SK-N-SH treated with all-trans-retinoic acid at 6 μM for 48 hours (cell line): ENCODE measurements around the gene IFT27.

Experiments
- ATAC-seq: fragments of 200-7000 bp; cut with Tn5 transposase; 3 replicates; pipeline ENCODE4 v1.9.1; 2020; ENCODE audit warnings: mild to moderate bottlenecking, moderate library complexity
- BACH2 ChIP-seq: fragments of 250-450 bp; sonication (Bioruptor Pico); IDR thresholded peaks from 2 replicates; pipeline ENCODE4 v1.9.0; 2021; ENCODE audit warnings: mild to moderate bottlenecking, borderline replicate concordance
- ESRRG ChIP-seq: fragments of 250-450 bp; sonication (Bioruptor Pico); IDR thresholded peaks from 2 replicates; pipeline ENCODE4 v1.6.1; 2021; ENCODE audit warnings: mild to moderate bottlenecking
- GLIS3 ChIP-seq: fragments of 250-450 bp; sonication (Bioruptor Pico); IDR thresholded peaks from 2 replicates; pipeline ENCODE4 v1.5.0; 2020; ENCODE audit warnings: mild to moderate bottlenecking, moderate library complexity
- ISL1 ChIP-seq: fragments of 250-450 bp; sonication (Bioruptor Pico); IDR thresholded peaks from 2 replicates; pipeline ENCODE4 v2.1.2; 2022; ENCODE audit warnings: mild to moderate bottlenecking, moderate library complexity
- PPARA ChIP-seq: fragments of 250-450 bp; sonication (Bioruptor Pico); IDR thresholded peaks from 2 replicates; pipeline ENCODE4 v1.5.0; 2020; ENCODE audit warnings: mild to moderate bottlenecking, borderline replicate concordance
- RARB ChIP-seq: fragments of 250-450 bp; sonication (Bioruptor Pico); IDR thresholded peaks from 2 replicates; pipeline ENCODE4 v1.8.0; 2021; ENCODE audit warnings: mild to moderate bottlenecking, moderate library complexity
- SNAI2 ChIP-seq: fragments of 250-450 bp; sonication (Bioruptor Pico); IDR thresholded peaks from 2 replicates; pipeline ENCODE4 v1.5.0; 2020; ENCODE audit warnings: mild to moderate bottlenecking, moderate library complexity
- TCF4 ChIP-seq: fragments of 250-450 bp; sonication (Bioruptor Pico); IDR thresholded peaks from 2 replicates; pipeline ENCODE4 v1.8.0; 2021; ENCODE audit warnings: mild to moderate bottlenecking, moderate library complexity, borderline replicate concordance
- ZC3H10 ChIP-seq: fragments of 250-450 bp; sonication (Bioruptor Pico); IDR thresholded peaks from 2 replicates; pipeline ENCODE4 v1.5.1; 2021; ENCODE audit warnings: mild to moderate bottlenecking, moderate library complexity
- ZFP3 ChIP-seq: fragments of 250-450 bp; sonication (Bioruptor Pico); IDR thresholded peaks from 2 replicates; pipeline ENCODE4 v1.5.0; 2020; ENCODE audit warnings: mild to moderate bottlenecking, moderate library complexity
- ZNF565 ChIP-seq: fragments of 450-650 bp; formaldehyde crosslinking; conservative IDR thresholded peaks from 2 replicates; pipeline ENCODE4 v1.5.0; 2020; ENCODE audit warnings: low read depth, mild to moderate bottlenecking, moderate library complexity
- ZNF70 ChIP-seq: fragments of 450-650 bp; formaldehyde crosslinking; IDR thresholded peaks from 2 replicates; pipeline ENCODE4 v1.5.0; 2020; ENCODE audit warnings: mild to moderate bottlenecking, moderate library complexity
- ZNF8 ChIP-seq: fragments of 450-650 bp; formaldehyde crosslinking; IDR thresholded peaks from 2 replicates; pipeline ENCODE4 v1.5.0; 2020; ENCODE audit warnings: mild to moderate bottlenecking, moderate library complexity
- TF ChIP-seq, protein P1 (sequence below): fragments of 250-450 bp; sonication (Bioruptor Pico); IDR thresholded peaks from 2 replicates; pipeline ENCODE4 v1.5.1; 2020; ENCODE audit warnings: low read depth, mild to moderate bottlenecking, moderate library complexity
- TF ChIP-seq, protein P2 (sequence below): fragments of 250-450 bp; sonication (Bioruptor Pico); IDR thresholded peaks from 2 replicates; pipeline ENCODE4 v1.8.0; 2020; ENCODE audit warnings: mild to moderate bottlenecking, moderate library complexity, borderline replicate concordance
- TF ChIP-seq, protein P3 (sequence below): fragments of 250-450 bp; sonication (Bioruptor Pico); IDR thresholded peaks from 2 replicates; pipeline ENCODE4 v1.5.1; 2021; ENCODE audit warnings: mild to moderate bottlenecking, moderate library complexity
- TF ChIP-seq, protein P4 (sequence below): fragments of 250-450 bp; sonication (Bioruptor Pico); IDR thresholded peaks from 2 replicates; pipeline ENCODE4 v1.8.0; 2021; ENCODE audit warnings: low read depth, mild to moderate bottlenecking, moderate library complexity, borderline replicate concordance
- TF ChIP-seq, protein P5 (sequence below): fragments of 250-450 bp; sonication (Bioruptor Pico); IDR thresholded peaks from 2 replicates; pipeline ENCODE4 v1.5.0; 2020; ENCODE audit warnings: mild to moderate bottlenecking, moderate library complexity

Gene IFT27

DNA sequence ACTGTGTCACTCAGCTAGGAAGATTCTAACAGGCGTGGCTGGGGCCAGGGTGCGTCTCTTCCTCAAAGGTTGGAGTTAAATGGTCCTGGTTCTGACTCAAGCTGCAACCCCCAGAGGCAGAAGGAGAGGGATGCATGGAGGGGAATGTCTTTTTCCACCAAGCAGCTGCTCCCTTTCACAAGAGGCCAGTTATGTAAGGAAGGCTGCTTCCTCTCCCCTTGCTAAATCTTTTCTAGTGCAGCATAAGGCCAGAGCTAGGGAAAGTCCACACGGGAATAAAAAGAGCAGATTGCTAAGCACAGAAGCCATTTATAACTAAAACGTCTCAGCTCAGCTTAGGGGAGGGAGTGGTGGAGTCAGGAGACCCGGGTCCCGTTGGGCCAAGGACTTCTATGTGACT, 30.9 kb upstream of the IFT27 start (continued):
- TF ChIP-seq, protein P1, sequence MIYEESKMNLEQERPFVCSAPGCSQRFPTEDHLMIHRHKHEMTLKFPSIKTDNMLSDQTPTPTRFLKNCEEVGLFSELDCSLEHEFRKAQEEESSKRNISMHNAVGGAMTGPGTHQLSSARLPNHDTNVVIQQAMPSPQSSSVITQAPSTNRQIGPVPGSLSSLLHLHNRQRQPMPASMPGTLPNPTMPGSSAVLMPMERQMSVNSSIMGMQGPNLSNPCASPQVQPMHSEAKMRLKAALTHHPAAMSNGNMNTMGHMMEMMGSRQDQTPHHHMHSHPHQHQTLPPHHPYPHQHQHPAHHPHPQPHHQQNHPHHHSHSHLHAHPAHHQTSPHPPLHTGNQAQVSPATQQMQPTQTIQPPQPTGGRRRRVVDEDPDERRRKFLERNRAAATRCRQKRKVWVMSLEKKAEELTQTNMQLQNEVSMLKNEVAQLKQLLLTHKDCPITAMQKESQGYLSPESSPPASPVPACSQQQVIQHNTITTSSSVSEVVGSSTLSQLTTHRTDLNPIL (CRISPR knock-in tag), result no peak

DNA sequence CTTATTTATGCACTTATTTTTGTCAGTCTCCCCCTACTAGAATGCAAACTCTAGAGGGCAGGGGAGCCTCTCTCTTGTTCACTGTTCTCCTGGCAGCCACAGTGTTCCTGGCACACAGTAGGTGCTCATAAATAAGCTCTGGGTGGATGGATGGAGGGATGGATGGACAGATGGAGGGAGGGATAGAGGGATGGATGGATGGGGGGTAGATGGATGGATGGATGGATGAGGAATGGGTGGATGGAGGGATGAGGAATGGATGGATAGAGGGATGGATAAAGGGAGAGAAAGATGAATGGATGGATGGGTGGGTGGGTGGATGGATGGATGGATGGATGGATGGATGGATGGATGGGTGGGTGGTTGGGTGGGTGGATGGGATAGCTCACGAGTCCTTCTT, 27.4 kb upstream of the IFT27 start:
- TF ChIP-seq ZNF565 (CRISPR knock-in tag) (no peak), TCF4 (CRISPR knock-in tag) (no peak), BACH2 (no peak), SNAI2 (CRISPR knock-in tag) (no peak), ZNF70 (CRISPR knock-in tag) (no peak), PPARA (no peak)
- TF ChIP-seq, protein P2, sequence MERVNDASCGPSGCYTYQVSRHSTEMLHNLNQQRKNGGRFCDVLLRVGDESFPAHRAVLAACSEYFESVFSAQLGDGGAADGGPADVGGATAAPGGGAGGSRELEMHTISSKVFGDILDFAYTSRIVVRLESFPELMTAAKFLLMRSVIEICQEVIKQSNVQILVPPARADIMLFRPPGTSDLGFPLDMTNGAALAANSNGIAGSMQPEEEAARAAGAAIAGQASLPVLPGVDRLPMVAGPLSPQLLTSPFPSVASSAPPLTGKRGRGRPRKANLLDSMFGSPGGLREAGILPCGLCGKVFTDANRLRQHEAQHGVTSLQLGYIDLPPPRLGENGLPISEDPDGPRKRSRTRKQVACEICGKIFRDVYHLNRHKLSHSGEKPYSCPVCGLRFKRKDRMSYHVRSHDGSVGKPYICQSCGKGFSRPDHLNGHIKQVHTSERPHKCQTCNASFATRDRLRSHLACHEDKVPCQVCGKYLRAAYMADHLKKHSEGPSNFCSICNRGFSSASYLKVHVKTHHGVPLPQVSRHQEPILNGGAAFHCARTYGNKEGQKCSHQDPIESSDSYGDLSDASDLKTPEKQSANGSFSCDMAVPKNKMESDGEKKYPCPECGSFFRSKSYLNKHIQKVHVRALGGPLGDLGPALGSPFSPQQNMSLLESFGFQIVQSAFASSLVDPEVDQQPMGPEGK (CRISPR knock-in tag), result no peak
- no peak for ATAC-seq

DNA sequence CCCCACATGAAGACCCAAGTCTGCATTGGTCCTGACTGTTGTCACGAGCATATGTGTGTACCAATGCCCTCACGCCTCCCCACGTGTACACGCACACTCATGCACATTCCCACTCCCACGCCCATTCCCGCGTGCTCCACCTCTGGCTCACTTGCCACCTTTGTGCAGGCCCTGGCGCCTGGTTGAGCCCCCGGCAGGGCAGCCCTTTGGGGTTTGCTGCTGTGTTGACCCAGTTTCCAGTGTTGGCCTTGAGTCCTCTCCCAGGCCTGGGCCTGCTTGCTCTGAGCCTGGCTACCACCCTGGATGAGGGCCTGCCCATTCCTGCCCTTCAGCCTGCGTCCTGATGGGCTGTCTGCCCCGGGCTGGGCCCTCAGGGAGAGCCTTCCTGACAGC, 22.8 kb upstream of the IFT27 start:
- no peak for TF ChIP-seq ZNF8 (CRISPR knock-in tag)
- no peak for TF ChIP-seq ISL1 (CRISPR knock-in tag)
- TF ChIP-seq, protein P3, sequence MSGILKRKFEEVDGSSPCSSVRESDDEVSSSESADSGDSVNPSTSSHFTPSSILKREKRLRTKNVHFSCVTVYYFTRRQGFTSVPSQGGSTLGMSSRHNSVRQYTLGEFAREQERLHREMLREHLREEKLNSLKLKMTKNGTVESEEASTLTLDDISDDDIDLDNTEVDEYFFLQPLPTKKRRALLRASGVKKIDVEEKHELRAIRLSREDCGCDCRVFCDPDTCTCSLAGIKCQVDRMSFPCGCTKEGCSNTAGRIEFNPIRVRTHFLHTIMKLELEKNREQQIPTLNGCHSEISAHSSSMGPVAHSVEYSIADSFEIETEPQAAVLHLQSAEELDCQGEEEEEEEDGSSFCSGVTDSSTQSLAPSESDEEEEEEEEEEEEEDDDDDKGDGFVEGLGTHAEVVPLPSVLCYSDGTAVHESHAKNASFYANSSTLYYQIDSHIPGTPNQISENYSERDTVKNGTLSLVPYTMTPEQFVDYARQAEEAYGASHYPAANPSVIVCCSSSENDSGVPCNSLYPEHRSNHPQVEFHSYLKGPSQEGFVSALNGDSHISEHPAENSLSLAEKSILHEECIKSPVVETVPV (CRISPR knock-in tag), result no peak
- no peak for TF ChIP-seq TCF4 (CRISPR knock-in tag)
- no peak for ATAC-seq

DNA sequence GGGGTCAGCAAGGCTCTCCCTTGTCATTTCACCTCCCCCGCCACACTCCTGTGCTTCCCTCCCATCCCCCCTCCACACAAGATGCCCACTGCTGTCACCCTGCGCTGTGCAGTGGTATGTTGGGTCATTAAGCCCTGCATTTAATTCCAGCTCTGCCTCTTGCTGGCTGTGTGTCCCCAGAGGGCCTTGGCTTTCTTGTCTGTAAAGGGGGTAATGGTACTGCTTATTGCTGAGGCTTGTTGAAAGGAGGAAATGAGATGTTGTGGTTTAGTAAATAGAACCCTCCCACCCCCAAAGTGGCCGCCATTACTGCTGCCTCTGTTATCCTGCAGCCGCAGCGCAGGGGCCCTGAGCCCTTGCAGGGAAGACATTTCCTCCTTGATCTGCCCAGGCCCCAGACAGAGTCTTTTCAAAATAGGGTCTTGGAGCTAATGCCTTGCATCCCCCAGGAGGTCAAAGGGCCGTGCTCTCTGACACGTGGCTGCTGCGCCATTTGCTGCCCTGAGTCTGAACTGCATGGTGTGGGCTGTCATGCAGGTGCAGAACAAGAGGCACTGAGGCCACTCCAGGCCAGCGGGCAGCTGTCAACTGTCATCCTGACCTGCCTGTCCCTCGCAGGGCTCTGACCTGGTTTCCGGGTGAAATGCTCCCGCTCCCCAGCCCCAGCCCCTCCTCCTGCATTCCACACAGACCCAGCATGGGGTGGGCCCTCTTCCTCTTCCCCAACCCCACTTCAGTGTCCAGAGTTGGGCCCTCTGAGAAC, 22.2 kb upstream of the IFT27 start:
- TF ChIP-seq GLIS3 (CRISPR knock-in tag) (no peak), ZC3H10 (CRISPR knock-in tag) (no peak), RARB (CRISPR knock-in tag) (no peak), ISL1 (CRISPR knock-in tag) (no peak)
- TF ChIP-seq, protein P1 (CRISPR knock-in tag), result no peak
- no peak for ATAC-seq

DNA sequence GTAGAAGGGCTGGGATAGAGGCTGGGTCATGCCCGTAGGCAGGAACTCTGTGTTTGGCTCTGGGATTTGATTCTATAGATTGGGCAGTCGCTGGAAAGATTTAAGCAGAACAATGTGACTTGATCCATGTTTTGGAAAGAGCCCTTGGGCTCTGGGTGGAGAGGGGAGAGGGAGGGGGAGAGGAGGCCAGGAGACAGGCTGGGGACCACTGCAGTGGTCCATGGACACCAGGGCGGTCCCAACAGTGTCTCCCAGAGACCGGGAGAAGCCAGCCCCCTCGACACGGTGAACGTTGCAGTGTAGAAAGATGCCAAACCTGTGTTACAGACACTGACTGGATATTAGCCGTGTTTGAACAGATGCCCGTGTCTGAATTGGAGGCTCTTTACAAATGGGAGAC, 21.5 kb upstream of the IFT27 start:
- no peak for ATAC-seq
- no peak for TF ChIP-seq ESRRG (CRISPR knock-in tag)
- TF ChIP-seq SNAI2 (CRISPR knock-in tag), result no peak
- no peak for TF ChIP-seq BACH2
- TF ChIP-seq, protein P3 (CRISPR knock-in tag), result no peak
- TF ChIP-seq ZNF8 (CRISPR knock-in tag), result no peak
- TF ChIP-seq, protein P4, sequence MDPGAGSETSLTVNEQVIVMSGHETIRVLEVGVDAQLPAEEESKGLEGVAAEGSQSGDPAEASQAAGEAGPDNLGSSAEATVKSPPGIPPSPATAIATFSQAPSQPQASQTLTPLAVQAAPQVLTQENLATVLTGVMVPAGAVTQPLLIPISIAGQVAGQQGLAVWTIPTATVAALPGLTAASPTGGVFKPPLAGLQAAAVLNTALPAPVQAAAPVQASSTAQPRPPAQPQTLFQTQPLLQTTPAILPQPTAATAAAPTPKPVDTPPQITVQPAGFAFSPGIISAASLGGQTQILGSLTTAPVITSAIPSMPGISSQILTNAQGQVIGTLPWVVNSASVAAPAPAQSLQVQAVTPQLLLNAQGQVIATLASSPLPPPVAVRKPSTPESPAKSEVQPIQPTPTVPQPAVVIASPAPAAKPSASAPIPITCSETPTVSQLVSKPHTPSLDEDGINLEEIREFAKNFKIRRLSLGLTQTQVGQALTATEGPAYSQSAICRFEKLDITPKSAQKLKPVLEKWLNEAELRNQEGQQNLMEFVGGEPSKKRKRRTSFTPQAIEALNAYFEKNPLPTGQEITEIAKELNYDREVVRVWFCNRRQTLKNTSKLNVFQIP (CRISPR knock-in tag), result no peak
- TF ChIP-seq, protein P5, sequence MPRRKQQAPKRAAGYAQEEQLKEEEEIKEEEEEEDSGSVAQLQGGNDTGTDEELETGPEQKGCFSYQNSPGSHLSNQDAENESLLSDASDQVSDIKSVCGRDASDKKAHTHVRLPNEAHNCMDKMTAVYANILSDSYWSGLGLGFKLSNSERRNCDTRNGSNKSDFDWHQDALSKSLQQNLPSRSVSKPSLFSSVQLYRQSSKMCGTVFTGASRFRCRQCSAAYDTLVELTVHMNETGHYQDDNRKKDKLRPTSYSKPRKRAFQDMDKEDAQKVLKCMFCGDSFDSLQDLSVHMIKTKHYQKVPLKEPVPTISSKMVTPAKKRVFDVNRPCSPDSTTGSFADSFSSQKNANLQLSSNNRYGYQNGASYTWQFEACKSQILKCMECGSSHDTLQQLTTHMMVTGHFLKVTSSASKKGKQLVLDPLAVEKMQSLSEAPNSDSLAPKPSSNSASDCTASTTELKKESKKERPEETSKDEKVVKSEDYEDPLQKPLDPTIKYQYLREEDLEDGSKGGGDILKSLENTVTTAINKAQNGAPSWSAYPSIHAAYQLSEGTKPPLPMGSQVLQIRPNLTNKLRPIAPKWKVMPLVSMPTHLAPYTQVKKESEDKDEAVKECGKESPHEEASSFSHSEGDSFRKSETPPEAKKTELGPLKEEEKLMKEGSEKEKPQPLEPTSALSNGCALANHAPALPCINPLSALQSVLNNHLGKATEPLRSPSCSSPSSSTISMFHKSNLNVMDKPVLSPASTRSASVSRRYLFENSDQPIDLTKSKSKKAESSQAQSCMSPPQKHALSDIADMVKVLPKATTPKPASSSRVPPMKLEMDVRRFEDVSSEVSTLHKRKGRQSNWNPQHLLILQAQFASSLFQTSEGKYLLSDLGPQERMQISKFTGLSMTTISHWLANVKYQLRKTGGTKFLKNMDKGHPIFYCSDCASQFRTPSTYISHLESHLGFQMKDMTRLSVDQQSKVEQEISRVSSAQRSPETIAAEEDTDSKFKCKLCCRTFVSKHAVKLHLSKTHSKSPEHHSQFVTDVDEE (CRISPR knock-in tag), result no peak
- TF ChIP-seq ZFP3 (CRISPR knock-in tag), result no peak
- TF ChIP-seq ZNF70 (CRISPR knock-in tag), result no peak
